Activated CD8-positive, alpha-beta memory T cell treated with anti-CD3 and anti-CD28 coated beads, Interleukin-2, amount 50 U/mL, for 48 hours (primary cell): ENCODE measurements around the gene TTC4.
A peak's percentile ranks its signal among the peaks of the same experiment; 100 is the strongest.

ENCODE experiments used
- DNase-seq: peaks from one replicate; pipeline ENCODE4 v3.0.0-alpha.2; 2020

TTC4 gene

DNA sequence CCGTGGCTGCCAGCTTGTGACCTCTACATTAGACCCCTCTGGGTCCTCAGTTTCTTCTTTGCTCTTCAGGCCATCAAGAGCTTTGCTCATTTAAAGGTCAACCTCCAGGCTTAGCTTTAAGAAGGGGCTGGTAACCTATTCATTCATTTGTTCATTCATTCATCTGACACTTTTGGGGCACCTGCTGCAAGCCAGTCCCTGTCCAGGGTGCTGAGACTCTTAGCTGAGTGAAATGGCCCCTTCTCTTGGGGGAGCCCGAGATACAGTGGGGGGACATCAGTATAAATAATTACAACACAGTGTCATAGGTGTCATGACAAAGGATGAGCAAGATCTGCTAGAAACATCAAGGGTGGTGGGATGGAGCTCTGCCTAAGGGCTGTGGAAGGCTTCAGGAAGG is 10.5 kb upstream of the TTC4 start:
- no peak for DNase-seq

DNA sequence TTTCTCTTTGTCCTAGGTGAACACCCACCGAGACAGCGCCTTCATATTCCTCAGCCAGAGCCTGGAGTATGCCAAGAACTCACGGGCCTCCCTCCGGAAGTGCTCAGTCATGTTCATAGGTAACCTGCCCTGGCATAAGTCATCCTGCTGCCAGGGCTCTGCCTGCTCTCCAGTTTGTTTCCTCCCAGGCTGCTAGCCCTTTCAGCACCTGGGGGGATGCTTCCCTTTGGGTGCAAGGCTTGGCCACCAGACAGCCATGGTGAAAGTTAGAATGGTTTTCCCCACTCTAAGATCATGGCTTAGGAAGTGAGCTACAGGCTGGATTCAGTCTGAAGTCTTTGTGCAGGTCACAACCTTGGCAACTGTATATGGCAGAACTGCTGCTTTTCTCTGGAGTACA is 9.2 kb upstream of the TTC4 start:
- DNase-seq = no peak

DNA sequence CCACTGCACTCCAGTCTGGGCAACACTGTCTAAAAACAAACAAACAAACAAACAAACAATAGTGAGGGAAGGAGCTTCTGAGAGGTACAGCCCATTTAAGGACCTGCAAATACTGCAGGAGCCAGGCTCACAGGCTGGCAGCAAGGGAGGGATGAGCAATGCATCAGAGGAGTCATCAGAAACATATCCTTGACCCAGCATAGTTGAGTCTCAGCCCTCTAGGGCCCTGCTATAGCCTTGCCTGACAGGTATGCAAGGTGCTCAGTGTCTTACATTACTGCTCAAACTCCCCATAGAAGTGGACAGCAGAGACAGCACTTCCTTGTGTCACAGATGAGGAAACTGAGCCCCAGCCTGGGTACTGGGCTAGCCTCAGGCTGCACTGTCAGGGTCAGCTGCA is 7.3 kb upstream of the TTC4 start:
- DNase-seq = no peak

DNA sequence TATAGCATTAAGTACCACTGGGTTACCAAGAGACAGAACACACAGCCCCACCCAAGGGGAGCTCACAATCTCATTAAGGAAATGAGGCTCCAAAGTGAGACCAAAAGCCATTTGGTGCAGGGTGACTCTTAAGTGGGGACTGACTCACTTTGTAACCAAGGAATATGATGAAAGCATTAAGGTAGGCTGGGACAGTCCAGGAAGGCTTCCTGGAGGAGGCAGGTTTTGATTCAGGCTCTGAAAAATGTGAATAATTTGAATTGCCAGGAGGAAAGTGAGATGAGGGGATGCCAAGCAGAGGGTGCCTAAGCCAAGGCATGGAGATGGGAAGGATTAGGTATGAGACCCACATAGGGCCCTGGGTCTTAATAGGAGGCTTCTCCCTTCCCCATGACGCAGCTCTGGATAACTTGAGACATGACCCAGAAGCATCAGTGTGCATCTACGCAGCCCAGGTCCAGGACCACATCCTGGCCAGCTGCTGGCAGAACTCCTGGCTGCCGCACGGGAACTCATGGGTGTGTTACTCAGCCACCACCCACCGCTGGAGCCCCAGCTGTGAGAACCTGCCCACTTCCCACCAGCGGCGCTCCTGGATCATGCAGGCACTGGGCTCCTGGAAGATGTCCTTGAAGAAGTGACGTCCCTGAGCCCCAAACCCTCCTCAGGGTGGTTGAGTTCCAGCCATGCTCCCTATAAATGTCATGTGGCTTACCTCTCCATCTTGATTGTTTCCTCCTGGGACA is 5.9 kb upstream of the TTC4 start:
- DNase-seq = no peak

DNA sequence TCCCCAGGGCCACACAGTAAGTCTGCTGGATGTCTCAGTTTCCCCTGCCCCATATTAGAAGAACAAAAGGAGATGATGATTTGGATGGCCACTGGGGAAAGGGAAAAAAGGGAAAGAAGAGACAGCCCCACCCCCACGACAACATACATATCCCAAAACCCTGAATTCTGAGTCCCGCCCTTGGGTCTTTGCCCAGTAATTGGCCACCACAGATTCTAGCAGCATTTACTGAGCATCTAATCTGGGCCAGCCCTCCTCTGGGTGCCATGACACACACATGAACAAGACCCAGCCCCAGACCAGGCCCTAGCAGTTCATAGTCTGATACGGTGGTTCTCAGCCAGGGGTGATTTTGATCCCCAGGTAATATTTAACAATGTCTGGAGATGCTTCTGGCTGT is 5.2 kb upstream of the TTC4 start:
- DNase-seq = no peak

DNA sequence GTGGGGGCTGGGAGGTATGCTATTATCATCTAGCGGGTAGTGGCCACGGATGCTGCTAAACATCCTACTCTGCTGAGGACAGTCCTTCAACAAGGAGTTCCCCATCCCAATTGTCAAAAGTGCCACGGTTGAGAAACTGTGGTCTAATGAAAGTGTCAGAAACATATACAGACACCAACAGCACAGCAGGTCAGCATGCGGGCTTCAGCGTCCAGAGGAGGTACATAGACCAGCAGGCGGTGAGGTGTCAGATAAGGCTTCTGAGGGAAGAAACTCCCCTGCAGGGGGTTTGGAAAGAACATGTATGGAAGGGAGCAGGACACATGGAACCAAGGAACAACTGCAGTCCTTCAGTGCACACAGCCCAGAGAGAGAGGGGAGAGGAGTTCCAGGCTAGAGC is 4.8 kb upstream of the TTC4 start:
- no peak for DNase-seq

DNA sequence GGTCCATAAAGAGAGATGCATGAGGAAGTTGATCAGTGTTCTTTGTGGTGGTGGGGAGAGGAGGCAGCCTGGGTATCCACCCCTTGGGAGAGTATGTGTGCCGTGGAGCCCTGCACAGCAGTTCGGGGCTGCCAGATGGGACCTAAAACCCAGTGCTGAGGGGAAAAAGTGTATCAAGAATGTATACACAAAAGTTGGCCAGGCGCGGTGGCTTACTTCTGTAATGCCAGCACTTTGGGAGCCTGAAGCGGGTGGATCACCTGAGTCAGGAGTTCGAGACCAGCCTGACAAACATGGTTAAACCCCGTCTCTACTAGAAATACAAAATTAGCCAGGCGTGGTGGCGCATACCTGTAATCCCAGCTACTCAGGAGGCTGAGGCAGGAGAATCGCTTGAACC is 4.1 kb upstream of the TTC4 start:
- DNase-seq = no peak

DNA sequence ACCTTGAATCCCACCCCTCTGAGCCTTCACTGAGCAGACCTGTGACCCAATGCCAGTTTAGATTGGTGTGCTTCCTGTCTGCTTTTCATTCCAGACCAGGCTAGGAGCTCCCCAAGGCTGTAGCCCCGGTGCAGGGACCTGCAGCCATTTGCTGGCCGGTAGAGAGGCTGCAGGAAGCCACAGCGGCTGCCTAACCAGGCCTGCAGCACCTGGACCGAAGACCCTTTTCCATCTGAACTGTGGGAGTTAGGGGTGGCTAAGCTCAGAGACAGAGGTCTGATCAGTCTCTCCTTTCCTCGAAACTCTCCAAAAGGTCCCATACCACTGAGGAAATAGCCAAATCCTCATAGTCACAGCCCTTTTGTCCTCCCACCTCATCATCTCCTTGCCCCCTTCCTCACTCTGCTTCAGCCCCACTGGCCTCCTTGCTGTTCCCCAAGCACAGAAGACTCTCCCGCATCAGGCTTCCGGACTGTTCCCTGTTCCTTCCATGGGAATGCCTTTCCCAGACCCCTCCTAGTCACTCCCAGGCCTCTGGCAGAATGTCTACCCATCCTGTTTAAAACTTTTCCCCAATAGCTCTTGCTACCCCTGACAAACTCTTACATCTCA is 674 bp upstream of the TTC4 start:
- no peak for DNase-seq

DNA sequence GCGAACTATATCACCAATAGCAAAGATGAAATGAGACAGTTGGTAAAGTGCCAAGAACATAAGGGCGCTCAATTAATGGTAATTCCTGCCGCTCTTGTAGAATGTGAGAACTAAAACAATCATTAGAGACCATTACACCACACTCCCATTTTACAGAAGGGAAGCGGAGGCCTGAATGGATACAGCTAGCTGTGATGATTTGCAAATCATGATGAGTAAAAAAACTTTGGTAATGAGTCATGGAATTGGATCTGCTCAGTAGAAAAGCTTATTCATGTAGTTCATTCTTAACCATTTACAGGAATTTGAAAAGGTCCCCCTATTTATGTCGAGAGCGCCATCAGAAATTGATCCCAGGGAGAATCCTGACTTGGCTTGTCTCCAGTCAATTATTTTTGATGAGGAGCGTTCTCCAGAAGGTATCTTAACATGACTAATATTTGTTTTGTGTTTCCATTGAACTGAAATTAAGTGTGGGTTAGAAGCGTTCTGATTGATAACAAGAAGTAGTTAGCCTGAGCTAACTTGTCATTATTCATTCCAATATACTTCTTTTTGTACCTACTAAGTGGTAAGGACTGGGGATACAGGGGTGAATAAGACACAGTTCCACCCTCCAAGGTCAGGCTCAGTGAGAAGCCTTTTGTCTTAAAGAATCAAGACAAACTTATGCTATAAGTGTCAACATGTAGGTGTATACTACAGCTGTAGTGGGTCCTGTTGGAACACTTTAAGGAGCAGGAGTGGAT is 812 bp downstream of the TTC4 start:
- no peak for DNase-seq

DNA sequence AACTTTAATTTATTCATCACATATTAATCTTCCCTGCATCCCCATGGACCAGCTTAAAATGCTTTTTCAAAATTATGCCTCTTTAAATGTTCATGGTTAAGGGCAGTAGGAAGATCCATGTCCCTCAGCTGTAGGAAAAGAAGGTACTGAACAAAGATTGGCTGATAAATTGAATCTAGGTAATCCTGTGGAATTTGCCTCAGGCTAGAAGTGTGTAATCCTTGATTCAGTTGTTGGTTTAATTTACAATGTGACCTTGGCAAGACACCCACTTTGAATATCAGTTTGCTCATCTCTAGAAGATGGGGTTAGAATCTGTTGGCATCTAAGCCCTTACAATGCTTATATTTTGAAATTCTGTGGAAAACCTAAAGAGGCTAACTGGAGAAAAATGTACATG is 6.1 kb downstream of the TTC4 start:
- DNase-seq = no peak

DNA sequence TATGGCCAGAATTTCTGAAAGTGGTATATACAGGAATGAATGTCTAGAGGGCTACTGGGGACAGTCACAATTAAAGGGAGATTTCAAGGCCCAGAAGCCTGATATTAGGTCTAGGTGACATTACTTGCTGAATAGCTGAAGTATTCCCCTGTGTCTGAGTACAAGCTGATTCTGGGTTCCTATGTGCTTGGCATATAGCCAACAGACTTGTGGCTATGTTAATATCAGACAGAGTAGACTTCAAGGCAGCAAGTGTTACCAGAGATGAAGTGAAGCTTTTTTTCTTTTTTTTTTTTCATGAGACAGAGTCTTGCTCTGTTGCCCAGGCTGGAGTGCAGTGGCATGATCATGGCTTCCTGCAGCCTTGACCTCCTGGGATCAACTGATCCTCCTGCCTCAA is 8.3 kb downstream of the TTC4 start:
- DNase-seq = no peak

DNA sequence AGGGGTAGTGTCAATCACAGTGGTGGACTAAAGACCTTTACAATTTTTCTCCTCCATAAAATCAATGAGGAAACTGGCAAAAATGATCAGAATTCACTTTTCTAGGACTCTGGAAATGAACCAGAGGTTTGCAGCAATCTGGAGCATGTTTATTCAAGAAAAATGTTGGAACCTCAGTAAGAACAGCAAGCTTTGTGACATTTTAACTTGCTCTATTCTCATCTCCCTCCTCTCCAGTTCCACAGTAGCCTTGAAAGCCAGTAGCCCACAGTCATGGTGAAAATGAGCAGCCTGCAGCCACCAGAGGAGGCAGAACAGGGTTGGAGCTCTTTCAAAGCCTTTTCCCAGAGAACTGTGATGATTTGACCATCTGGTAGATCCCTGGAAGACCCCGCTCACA is 9.1 kb downstream of the TTC4 start:
- no peak for DNase-seq

DNA sequence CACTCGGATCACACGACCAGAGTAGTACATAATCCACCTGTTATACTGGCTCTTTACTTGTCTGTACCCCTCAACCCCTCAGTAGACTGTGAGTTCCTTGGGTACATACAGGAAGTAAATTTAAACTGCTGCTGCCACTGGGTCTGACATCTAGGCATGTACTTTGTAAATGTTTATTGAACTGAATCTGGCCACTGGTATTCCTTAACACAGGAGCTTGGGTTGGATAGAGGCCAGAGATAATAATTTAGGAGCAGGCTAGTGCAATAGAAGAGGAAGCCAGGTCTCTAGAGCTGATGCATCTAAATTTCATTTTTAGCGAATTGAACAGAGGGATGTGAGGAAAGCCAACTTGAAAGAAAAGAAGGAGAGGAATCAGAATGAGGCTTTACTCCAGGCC is 12.4 kb downstream of the TTC4 start:
- DNase-seq = no peak

DNA sequence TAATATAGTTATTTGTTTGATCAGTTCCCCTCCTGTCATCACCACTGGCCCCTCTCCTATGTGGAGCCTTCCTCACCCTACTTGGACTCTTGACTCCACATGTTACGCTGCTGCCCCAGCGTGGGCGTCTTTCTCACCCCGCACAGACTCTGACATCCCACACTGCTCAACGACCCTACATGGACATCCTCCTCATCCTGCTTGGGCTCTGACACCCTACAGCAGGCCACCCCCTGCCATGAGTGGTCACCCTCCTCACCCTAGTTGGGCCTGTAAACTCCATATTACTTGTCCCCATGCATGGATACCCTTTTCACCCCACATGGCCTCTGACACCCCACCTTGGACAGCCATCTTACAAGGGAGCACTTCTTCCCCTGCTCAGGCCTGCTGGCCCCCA is 21.0 kb downstream of the TTC4 start:
- DNase-seq = no peak

DNA sequence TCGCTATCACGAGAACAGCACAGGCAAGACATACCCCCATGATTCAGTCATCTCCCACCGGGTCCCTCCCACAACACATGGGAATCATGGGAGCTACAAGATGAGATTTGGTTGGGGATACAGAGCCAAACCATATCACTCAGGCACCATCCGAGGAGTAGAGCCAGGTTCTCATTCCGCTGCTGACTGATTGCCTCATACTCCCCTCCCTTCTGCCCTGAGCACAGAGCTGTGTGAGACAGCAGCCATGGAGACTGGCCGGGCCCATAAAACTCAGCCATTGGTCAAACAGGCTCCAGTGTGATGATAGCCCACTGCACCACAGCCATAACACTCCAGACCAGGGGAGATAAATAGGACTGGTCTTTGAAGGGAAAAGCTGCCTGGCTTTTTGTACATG is 22.6 kb downstream of the TTC4 start:
- no peak for DNase-seq

DNA sequence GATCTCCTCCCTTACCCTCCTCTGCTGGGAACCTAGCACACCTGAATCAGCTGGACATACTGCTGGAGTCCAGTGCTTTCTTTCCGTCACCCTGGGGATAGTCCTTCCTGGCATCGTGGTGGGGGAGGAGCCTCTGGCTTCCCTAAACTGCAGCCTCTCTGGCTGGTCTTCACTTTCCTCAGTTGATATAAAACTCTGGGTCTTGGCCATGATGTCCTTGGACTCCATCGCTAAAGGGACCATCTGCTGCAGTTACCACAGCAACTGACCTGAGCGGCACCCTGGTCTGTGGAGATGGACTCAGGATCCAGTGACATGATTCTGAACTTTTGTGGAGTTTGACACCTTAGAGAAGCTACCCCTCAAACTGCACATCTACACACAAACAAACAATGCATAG is 25.9 kb downstream of the TTC4 start:
- DNase-seq = no peak

DNA sequence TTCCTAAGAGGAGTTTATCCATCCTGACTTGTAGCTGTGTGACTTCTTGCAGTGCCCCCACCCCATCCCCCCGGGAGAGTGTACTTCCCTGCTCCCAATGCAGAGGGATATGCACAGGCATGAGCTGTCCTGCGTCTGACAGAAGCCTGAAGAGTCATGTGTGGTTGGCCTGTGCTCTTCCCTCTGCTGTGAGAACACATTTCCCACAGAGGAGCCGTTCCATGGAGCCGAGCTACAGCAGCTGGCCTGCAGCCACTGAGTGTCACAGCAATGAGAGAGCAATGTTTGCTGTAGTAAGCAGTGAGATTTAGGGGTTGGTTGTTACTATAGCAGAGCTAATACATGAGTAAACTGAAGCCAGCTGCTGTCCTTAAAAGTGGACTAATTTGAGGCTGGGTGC is 26.6 kb downstream of the TTC4 start:
- no peak for DNase-seq

DNA sequence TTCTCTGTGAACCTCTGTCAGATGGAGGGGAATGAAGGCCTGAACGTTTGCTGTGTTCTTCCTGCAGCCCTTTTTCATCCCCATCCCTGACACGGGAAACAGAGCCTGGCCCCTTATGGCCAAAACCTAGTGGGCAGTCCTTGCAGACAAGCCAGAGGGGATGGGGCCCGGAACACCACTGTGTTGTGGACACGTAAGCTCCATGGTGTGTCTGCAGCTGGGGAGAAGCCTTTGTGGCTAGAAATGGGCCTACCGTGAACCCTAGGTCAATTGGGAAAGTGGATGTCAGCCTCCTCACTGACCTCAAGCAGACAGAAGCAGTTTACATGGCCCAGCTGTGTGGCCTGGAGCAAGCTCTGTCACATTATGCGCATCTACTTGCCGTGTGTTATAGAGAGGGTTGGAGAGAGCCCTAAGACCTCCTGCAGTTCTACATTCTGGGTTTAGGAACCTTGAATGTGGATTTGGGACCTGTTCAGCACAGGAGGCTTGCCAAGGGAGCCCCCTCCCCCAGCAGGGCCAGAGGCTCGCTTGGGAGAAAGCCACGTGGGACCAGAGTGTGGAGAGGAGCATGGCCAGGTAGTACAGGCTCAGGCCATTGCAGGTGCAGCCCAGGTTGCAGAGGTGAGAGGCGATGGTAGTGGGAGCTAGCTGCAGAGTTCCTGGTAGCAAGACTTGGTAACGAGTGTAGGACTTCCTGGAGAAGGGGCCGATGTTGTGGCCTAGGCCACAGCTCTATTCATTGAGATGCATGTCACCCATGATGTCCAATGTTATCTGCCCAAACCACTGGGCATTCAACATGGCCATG is 28.0 kb downstream of the TTC4 start:
- no peak for DNase-seq

DNA sequence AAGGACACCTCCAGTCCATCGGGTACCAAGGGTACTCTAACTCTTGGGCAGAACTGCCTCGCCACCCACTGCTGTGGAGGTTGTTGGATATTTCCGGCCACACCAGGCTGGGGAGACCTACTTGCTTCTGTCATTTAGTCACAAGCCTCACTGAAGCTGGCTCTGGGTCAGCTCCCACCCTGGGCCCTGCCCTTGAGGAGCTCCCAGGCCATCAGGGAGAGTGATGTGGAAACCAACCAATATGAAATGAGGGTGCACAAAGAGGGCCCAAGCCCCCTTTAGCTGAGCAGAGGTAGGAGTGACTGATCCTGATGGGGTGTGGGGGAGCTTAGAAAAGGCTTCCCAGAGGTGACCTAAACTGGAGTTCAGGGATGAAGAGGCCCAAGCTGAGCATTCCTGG is 29.0 kb downstream of the TTC4 start:
- DNase-seq = peak; percentile 38

DNA sequence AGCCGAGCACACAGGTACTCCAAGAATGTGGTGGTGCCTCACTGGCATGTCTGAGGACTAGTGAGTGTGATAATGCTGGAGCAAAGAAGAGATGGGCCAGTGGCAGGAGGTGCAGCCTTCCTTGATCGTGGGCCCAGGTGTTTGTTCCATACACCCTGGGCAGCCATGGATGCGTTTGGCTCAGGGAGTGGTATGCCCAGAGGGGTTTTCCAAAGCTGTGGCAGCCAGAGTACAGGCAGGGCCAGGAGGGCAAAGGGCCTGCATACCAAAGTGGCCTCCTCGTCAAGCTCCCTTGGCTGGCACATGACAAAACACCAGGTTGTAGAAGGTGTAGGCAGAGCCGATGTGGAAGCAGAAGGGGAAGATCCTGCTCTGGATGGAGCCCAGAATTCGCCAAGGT is 29.6 kb downstream of the TTC4 start:
- peak; percentile 45 for DNase-seq

DNA sequence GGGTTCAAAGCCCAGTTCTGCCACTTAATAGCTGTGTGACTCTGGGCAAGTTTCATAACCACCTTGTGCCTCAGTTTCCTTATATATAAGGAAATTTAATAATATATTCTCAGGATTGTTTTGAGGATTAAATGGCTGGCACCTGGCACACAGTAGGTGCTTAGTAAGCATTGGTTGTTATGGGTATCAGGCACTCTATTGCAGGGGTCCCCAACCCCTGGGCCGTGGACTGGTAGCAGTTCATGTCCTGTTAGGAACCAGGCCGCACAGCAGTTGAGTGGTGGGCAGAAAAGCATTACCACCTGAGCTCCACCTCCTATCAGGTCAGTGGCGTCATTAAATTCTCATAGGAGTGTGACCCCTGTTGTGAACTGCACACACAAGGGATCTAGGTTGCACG is 30.2 kb downstream of the TTC4 start:
- peak; percentile 17 for DNase-seq

DNA sequence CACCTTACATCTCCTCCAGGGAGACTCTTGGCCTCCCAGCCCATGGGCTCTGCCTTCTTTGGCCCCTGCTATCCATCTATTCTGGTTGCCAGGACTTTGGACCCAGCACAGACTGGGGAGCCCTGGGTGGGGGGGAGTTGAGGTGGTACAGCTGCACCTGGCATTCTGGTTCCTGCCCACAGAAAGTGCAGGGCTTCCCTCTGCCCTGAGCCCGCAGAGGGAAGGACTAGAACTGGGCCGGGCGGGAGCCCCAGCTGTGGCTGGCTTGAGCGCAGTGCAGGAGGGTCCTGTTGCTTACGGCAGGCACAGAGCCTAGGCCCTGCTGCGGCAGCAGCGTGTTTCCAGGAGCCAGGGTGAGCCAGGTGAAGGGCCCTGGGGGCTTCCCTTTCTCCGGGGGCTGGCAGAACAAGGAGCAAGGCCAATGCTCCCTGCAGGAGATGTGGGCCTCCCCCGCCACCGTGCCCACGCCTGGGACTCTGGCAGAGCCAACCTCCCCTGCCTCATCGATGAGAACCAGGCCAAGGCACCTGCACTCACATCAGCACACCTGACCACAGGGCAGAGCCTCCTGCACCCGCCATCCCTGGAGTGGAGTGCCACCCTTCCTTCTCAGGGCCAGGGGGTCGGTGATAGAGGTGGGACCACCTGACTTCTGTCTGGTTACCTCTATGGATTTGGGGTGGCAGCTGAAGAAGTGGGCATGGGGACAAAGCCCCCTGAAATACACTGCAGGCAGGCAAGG is 32.6 kb downstream of the TTC4 start:
- DNase-seq = no peak

DNA sequence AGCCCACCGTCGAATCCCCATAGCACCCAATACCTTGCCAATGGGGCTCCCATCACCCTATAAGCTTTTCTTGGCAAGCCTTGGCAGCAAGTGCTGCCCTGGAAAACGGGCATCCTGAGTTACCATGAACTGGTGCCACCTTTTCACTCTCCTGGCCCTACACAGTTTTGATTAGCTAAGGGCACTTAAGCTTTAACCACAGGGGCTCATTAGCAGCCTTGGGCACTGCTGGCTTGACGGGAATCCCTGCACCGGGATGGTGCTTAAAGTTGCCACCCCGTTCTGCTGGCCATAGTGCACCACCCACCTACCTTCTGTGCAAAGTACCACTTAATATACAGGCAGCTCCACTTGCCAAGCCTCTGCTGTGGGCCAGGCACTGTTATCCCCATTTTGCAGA is 34.9 kb downstream of the TTC4 start:
- no peak for DNase-seq
